HG03520 (cell line): ENCODE data around the gene PIGA.
"Not testable (repeated sequence)": the region's sequence is repeated elsewhere in the genome, so short reads cannot be mapped to it uniquely, and the experiment has no call there.

Source experiments
- ATAC-seq: cut with Tn5 transposase; IDR thresholded peaks from one replicate; pipeline ENCODE4 v1.9.1; 2021; ENCODE audit warnings: mild to moderate bottlenecking, moderate library complexity; ENCODE audit not compliant: unreplicated experiment

PIGA gene

DNA sequence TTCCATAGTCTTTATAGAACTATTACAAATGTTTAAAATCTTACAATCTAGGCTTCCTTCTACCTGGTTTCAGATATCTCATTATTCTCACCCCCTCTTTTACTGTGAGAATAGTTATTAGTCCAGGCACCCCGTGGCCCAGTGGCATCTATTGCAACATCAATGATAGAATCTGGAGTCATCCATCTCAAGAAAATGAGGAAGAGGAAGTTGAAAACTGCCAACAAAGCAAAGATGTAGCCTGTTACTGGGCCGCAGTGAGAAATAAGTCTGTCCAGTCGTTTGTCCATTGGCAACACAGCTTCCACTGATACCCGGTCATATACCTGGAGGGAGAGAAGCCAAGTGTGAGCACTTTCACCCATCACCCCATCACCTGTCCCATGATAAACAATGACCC, 13.9 kb downstream of the PIGA start:
- no peak for ATAC-seq

GRCh38 chrX:15320297-15320696, 15.0 kb downstream of the PIGA start:
- no peak for ATAC-seq

GRCh38 chrX:15319075-15319474, 16.2 kb downstream of the PIGA start:
- no peak for ATAC-seq

- ATAC-seq: no peak
Measured at GRCh38 chrX:15315509-15315908, 19.8 kb downstream of the PIGA start, which contains the start of gene ASB11. Gene ASB11 (minus strand): TSS chrX:15315640. CDS start chrX:15315605, 35 bp downstream.

DNA sequence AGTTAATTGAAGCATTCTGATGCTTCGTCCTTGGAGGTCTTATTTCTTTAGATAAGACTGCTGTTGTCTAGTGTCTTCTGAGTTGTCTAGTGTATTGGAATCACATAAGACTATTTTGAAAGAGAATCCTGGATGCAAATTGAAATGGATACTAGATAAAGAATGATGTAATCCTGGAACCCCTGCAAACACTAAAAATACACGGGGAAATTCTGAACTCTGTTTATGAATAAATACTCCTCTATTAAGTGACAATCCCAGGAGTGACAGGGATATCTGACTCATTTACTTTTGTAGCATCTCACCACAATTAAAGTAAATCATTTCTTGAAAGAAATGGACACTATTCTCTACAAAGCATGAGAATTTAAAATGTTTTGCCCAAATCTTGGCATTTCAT, 20.9 kb downstream of the PIGA start:
- no peak for ATAC-seq

DNA sequence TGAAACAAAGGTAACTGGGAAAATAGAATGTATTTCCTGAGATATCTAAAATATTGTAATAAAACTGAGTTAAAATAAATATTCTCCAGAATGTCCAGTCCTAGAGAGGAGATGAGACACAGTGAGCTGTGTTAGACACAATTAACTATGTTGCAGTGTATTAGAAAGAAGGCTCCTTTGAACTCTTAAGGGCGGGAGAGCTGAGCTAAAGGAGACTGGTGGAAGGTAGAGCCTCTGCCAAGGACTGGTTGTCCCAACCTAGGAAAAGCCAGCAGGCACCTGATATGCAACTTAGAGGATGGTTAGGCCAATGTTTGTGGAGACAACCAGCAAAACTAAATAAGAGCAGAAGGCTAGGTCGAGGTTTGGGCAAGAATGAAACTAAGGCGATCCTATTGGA, 24.2 kb downstream of the PIGA start:
- no peak for ATAC-seq

- ATAC-seq: no peak
Measured at GRCh38 chrX:15310117-15310516, 25.2 kb downstream of the PIGA start.

DNA sequence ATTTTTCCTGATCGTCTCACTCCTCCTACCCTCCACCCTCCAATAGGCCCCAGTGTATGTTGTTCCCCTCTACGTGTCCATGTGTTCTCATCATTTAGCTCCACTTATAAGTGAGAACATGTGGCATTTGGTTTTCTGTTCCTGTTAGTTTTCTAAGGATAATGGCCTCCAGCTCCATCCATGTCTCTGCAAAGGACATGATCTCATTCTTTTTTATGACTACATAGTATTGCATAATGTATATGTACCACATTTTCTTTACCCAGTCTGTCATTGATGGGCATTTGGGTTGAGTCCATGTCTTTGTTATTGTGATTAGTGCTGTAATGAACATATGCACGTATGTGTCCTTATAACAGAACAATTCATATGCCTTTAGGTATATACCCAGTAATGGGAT, 29.4 kb downstream of the PIGA start:
- ATAC-seq: not testable (repeated sequence)

DNA sequence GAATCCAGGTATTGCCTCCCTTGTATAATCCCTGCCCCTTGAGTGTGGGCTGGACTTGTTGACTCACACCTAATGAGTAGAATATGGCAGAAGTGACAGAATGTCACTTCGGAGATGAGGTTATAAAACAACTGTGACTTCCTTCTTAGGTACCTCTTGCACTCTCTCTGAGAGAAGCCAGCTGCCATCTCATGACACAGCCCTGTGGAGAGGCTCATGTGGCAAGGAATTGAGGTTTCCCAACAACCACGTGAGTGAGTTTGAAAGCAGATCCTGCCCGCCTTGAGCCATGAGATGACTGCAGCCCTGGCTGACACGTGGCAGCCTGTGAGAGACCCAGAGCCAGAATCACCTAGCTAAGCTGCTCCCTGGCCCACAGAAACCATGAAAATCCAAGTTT, 33.4 kb downstream of the PIGA start:
- no peak for ATAC-seq

- no peak for ATAC-seq
Measured at GRCh38 chrX:15299941-15300851, 35.1 kb downstream of the PIGA start.

DNA sequence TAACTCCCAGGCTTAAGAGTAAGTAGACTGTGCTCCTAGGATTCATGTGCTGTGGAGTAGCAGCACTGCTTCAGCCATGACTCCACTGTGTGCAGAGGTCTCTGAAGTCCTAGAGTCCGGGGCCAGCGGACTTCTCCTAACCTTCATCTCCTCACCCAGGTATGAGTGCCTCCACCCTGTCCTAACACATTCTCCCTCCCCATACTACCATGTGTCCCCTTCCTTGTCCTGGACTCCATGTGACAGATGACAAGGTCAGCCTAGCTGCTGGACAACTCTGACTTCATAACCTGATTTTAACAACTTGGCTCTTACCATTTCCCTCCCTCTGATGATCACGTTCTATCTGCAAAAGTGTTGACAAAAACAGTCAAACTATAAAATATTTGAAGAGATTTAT, 36.5 kb downstream of the PIGA start:
- ATAC-seq: no peak

DNA sequence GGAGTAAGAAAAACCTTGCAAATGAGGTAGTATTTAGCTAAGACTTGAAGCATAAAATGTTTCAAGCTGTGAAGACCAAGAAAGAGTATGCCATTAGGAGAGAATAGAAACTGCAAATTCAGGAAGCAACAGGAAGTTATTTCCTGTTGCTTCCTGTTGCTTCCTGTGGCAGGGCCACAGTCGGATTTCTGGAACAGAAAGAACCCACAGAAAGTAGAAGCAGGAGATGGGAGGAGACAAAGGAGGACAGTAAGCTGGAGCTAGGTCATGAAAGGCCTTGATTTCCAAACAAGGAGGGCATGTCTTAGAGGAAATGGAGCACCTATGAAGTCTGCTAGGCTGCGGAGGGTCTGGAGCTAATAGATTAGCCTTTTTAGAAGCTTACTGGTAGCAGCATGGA, 37.1 kb downstream of the PIGA start:
- ATAC-seq: no peak

DNA sequence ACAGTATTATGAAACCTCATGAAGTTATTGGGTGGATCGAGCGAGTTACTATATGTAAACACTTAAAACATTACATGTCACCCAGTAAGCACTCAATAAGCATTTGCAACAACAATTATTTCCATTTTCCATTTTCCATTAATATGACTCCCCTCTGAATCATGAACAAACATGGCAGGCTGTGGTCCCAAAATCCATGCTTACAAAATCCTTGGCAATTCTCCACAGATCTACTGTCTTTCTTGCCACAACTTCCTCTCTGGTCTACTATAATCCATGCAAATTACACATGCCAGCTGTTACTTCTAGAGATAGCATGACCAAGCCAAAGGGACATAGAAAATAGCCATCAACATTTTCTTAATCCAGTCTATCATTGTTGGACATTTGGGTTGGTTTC, 41.9 kb downstream of the PIGA start:
- no peak for ATAC-seq

DNA sequence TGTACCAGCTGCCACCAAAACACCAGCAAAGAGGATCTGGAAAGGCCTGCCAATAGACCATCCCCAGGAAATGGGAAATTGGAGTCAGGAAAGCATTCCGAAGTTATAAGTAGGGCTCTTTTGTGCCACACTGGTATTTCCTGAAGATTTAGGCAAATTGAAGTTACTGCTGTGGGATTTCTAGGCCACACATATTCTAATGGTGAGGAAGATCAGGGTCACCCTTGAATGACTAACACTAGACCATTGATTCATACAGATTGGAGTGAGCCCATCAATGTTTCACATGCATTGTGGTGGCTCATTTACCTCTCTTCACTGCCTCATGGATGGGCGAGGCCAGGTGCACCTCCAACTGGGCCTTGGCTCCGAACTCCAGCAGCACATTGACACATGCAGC, 42.5 kb downstream of the PIGA start:
- ATAC-seq: no peak

- ATAC-seq: no peak
Measured at GRCh38 chrX:15277604-15278003, 57.7 kb downstream of the PIGA start.

DNA sequence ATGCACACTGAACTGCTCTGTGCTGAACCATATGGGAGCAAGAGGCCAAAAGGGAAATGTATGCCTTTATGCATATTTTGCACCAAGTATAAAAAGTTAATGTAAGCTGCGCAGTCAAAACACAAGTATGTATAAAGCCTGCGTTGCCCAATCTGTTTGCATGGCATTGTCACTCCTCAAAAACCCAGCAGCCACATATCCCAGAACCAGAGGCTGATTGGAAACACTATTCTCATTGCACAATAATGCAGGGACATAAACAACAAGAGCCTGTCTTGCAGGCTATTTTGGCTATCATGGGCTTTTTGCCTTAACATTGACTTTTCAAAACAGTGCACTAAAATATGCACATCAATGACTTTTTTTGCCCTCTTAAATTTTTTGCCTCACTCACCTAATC, 60.4 kb downstream of the PIGA start:
- no peak for ATAC-seq

- ATAC-seq: not testable (repeated sequence)
Measured at GRCh38 chrX:15273275-15273674, 62.0 kb downstream of the PIGA start.

- ATAC-seq: no peak
Measured at GRCh38 chrX:15271757-15272156, 63.6 kb downstream of the PIGA start.

DNA sequence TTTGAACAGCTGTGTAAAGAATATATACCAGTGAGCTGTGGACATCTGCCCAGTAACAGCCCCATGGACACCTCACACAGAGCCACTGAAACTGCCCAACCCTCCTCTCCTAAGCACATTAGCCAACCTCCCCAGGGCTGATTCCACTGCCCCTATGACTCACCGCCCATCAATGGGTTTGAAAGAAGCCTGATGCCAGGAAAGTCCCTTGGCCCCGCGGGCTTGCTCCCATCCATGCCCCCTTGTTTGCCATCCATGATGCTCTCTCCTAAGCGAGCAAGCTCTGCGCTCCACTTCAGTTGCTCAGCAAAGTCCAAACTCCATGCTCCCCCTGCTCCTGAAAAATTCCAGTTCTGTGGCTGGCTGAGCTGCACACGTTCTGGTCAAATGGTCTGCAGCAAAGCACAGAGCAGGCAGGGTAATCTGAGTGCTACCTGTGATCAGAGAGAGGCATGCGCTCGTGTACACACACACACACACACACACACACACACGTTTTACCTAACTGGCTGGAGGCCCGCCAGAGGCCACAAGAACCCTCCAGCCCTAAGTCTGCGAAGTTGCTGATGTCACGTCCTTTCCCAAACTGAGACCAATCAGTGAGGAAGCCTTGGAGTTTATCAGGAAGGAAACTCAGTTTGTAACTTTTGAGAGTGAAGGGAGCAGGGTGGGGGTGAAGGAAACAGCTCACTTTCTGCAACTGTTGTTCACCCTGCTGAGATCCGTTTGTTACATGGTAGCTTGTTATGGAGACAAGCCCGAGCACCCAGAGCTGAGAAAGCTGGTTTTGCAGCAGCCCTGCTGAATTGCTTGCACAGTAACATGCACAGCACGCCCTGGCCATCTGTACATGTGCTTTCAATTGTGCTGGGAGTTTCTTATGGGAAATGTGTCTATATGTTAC, 65.5 kb downstream of the PIGA start, which contains the start of gene ASB9:
Gene ASB9 (minus strand): TSS at position 466 of the 904 bp plus-strand sequence. CDS start 209 bp downstream, at position 257.
- no peak for ATAC-seq
